Measurements from ENCODE around the gene PLIN5. TPM values are rescaled to one million over a fixed set of nuclear protein-coding genes. Genes with fewer than 3 reads are reported as not detected.

Gene PLIN5
- total RNA-seq, 2 experiments from 2014 or later = 0.31 to 0.93 TPM

- H3K9me3 ChIP-seq (ENCODE audit: control insufficient read depth in 1 of 2, insufficient read depth in 1 of 2, low read length in 2 of 2) = no peaks in the 10 kb centered on the region
- no peak overlapping the region for H3K27ac Mint-ChIP-seq
- no peak overlapping the region for H3K4me3 ChIP-seq (ENCODE audit: low read length)
- H3K4me1 Mint-ChIP-seq (ENCODE audit: low read depth) = no peaks in the 10 kb centered on the region
- no peak overlapping the region for H3K27ac ChIP-seq (ENCODE audit: low read depth in 1 of 2, low read length in 2 of 2)
- DNase-seq (no peak), ATAC-seq (ENCODE audit: poor library complexity) (no peak)
- no peaks in the 10 kb centered on the region for H3K36me3 Mint-ChIP-seq (ENCODE audit: low read depth)
- intact Hi-C loops (cut with DNase I, micrococcal nuclease) = loop anchor here (2.0 to 5.0 kb wide), 2 partner anchors 259 to 278 kb away; partner anchors contain the start of gene YJU2 (in 1 of the 2)
- ChIA-PET CTCF (interaction anchor here (0.6 to 1.3 kb wide), 6 partner anchors 9 to 424 kb away, joined by 3 to 7 read pairs (median 4); partner anchors contain the start of genes PLIN5 and YJU2), POLR2A (interaction anchor here (0.7 kb wide), 1 partner anchor 10 kb away, joined by 3 read pairs; the partner anchor contains the start of gene PLIN5)
- H3K27me3 Mint-ChIP-seq = no peaks in the 10 kb centered on the region
- TF ChIP-seq, protein P1, sequence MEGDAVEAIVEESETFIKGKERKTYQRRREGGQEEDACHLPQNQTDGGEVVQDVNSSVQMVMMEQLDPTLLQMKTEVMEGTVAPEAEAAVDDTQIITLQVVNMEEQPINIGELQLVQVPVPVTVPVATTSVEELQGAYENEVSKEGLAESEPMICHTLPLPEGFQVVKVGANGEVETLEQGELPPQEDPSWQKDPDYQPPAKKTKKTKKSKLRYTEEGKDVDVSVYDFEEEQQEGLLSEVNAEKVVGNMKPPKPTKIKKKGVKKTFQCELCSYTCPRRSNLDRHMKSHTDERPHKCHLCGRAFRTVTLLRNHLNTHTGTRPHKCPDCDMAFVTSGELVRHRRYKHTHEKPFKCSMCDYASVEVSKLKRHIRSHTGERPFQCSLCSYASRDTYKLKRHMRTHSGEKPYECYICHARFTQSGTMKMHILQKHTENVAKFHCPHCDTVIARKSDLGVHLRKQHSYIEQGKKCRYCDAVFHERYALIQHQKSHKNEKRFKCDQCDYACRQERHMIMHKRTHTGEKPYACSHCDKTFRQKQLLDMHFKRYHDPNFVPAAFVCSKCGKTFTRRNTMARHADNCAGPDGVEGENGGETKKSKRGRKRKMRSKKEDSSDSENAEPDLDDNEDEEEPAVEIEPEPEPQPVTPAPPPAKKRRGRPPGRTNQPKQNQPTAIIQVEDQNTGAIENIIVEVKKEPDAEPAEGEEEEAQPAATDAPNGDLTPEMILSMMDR (IDR thresholded peaks at IDR 0.05) = no peak
- H3K4me3 Mint-ChIP-seq = no peak overlapping the region
- no peaks in the 10 kb centered on the region for H3K9me3 Mint-ChIP-seq
- no peaks in the 10 kb centered on the region for H3K27me3 ChIP-seq (ENCODE audit: control insufficient read depth in 1 of 2, insufficient read depth in 2 of 2, low read length in 2 of 2)
- H3K4me1 ChIP-seq (ENCODE audit: insufficient read depth, low read length) = no peaks in the 10 kb centered on the region
- H3K36me3 ChIP-seq (ENCODE audit: insufficient read depth, low read length) = no peaks in the 10 kb centered on the region
Observed at GRCh38 chr19:4525563-4526002, 9.4 kb downstream of the PLIN5 start.

DNA sequence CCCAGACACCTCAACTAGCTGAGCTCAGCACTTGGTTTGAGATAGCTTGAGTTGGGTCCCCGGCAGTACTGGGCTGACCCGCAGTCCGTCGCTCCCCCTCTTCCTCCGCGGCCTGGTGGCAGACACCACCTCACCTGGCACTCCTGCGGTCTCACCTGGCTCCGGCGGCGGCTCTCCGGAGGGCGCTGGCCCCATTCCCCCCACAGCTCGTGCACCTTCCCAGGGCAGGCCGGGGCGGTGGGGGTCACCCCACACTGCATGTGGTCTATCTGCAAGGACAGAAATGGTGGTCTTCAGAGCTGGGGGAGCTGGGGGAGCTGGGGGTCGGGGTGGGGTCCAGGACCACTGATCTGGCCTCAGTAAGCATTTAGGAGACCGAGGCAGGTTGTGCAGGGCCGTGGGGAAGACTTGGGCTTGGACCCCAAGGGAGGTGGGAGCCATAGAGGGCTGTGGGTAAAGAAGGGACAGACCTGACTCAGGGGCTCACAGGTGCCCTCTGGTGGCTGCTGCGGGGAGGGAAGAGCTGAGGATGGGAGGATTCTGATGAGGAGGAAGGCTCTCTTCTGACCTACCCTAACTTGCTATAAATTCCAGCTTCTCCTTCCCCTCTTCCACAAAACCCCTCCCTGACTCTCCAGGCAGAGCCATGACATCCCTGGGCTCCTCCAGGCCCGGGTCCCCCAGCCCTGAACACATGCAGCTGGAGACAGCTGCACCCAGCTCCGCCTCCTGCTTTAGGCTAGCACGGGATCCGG lies 10.0 kb downstream of the PLIN5 start:
- Mint-ChIP-seq H3K4me3 (no peak overlapping the region), H3K36me3 (ENCODE audit: low read depth) (no peaks in the 10 kb centered on the region), H3K9me3 (no peaks in the 10 kb centered on the region), H3K27ac (no peak overlapping the region), H3K4me1 (ENCODE audit: low read depth) (no peaks in the 10 kb centered on the region), H3K27me3 (no peaks in the 10 kb centered on the region)
- no peaks in the 10 kb centered on the region for H3K4me1 ChIP-seq (ENCODE audit: insufficient read depth, low read length)
- TF ChIP-seq, protein P1 (IDR thresholded peaks at IDR 0.05) = peak; percentile 47
- no peak overlapping the region for H3K27ac ChIP-seq (ENCODE audit: low read depth in 1 of 2, low read length in 2 of 2)
- intact Hi-C loops (cut with DNase I, micrococcal nuclease) = loop anchor here (2.0 to 5.0 kb wide), 2 partner anchors 258 to 278 kb away; partner anchors contain the start of gene YJU2 (in 1 of the 2)
- no peak overlapping the region for H3K4me3 ChIP-seq (ENCODE audit: low read length)
- no peaks in the 10 kb centered on the region for H3K27me3 ChIP-seq (ENCODE audit: control insufficient read depth in 1 of 2, insufficient read depth in 2 of 2, low read length in 2 of 2)
- H3K9me3 ChIP-seq (ENCODE audit: control insufficient read depth in 1 of 2, insufficient read depth in 1 of 2, low read length in 2 of 2) = no peaks in the 10 kb centered on the region
- ChIA-PET CTCF (interaction anchor here (0.6 to 1.3 kb wide), 6 partner anchors 8 to 425 kb away, joined by 3 to 7 read pairs (median 4); partner anchors contain the start of genes PLIN5 and YJU2), POLR2A (interaction anchor here (0.7 kb wide), 1 partner anchor 10 kb away, joined by 3 read pairs; the partner anchor contains the start of gene PLIN5)
- no peaks in the 10 kb centered on the region for H3K36me3 ChIP-seq (ENCODE audit: insufficient read depth, low read length)
- DNase-seq (peak; percentile 49 to 77 (median 62)), ATAC-seq (ENCODE audit: poor library complexity) (peak; percentile 78)

DNA sequence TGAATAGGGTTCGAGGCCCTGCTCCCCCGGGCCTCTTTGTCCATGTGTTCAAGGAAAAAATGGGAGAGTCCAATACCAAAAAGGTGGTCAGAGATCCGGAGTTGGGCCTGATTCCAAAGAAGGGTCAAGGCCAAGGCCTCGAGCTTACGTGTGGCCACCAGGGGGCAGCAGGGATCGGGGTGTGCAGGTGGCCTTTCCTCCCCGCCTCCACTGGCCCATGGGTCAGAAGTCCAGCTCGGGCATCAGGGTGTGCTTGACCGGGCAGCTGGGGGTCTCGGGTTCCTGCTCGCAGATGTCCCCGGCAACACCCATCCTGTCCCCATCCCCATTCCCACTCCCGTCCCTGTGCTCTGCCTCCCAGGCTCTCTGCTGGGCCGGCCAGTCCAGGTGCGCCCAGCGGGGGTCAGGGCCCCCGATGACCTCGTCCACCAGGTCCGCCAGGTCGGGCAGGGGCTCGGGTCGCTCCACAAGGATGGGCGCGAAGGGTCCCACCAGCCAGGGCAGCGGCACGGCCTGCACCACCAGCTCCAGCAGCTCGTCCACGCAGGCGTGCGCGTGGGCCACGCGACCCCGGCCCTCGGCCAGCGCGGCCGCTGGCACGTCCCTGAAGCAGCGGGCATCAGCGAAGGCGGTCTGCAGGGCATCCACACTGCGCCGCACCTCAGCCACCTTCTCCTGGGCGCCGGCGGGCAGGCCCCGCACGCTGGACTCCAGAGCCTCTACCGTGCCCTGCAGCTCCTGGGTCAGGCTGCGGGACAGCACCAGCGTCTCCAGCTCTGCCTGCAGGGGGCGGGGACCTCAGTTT lies 11.5 kb downstream of the PLIN5 start:
- CTCF ChIA-PET = interaction anchor here (0.8 to 1.0 kb wide), 2 partner anchors 12 to 52 kb away, joined by 3 read pairs; partner anchors contain the start of gene PLIN5
- no peak overlapping the region for H3K4me3 Mint-ChIP-seq

More for the DNA sequence above, 11.5 kb downstream of the PLIN5 start:
- DNase-seq (peak in 7 of 14 experiments; percentile 5 to 59 (median 14)), ATAC-seq (ENCODE audit: poor library complexity) (no peak)
- H3K27ac ChIP-seq (ENCODE audit: low read depth in 1 of 2, low read length in 2 of 2) = no peak overlapping the region
- H3K4me1 ChIP-seq (ENCODE audit: insufficient read depth, low read length) = no peaks in the 10 kb centered on the region
- no peak overlapping the region for H3K4me3 ChIP-seq (ENCODE audit: low read length)
- H3K36me3 ChIP-seq (ENCODE audit: insufficient read depth, low read length) = no peaks in the 10 kb centered on the region
- TF ChIP-seq, protein P1 (IDR thresholded peaks at IDR 0.05) = peak; percentile 41
- intact Hi-C loops (cut with DNase I, micrococcal nuclease) = loop anchor here (2.0 kb wide), 1 partner anchor 257 kb away; no protein-coding TSS in a partner anchor
- Mint-ChIP-seq H3K27ac (no peak overlapping the region), H3K9me3 (no peaks in the 10 kb centered on the region), H3K36me3 (ENCODE audit: low read depth) (no peaks in the 10 kb centered on the region), H3K27me3 (no peaks in the 10 kb centered on the region), H3K4me1 (ENCODE audit: low read depth) (no peaks in the 10 kb centered on the region)
- no peaks in the 10 kb centered on the region for H3K27me3 ChIP-seq (ENCODE audit: control insufficient read depth in 1 of 2, insufficient read depth in 2 of 2, low read length in 2 of 2)
- POLR2A ChIA-PET = interaction anchor here (1.3 kb wide), 1 partner anchor 52 kb away, joined by 3 read pairs; no protein-coding TSS in a partner anchor
- H3K9me3 ChIP-seq (ENCODE audit: control insufficient read depth in 1 of 2, insufficient read depth in 1 of 2, low read length in 2 of 2) = peaks cover 0 to 7% of the 10 kb centered on the region in 2 experiments

Data from CD4-positive, alpha-beta T cell (primary cell).